ENCODE results near the gene INTS7. TPM values are rescaled to one million over a fixed set of nuclear protein-coding genes. Genes with fewer than 3 reads are reported as not detected.
A peak's percentile ranks its signal among the peaks of the same experiment; 100 is the strongest.

INTS7 gene
- total RNA-seq, 1 donor from 2014 or later = 8.9 TPM

- H3K4me1 Mint-ChIP-seq (ENCODE audit: unreplicated experiment) = peaks cover 7% of the 10 kb centered on the region
- no peak overlapping the region for H3K27ac Mint-ChIP-seq (ENCODE audit: unreplicated experiment)
- TF ChIP-seq CTCF (IDR thresholded peaks at IDR 0.05; ENCODE audit: unreplicated experiment) = no peak
- H3K27me3 Mint-ChIP-seq (ENCODE audit: unreplicated experiment) = no peaks in the 10 kb centered on the region
- H3K36me3 Mint-ChIP-seq (ENCODE audit: low read depth, unreplicated experiment) = no peaks in the 10 kb centered on the region
- H3K9me3 Mint-ChIP-seq (ENCODE audit: unreplicated experiment) = no peaks in the 10 kb centered on the region
- no peak for DNase-seq (ENCODE audit: low spot score)
- H3K4me3 Mint-ChIP-seq (ENCODE audit: unreplicated experiment) = no peak overlapping the region
Observed at GRCh38 chr1:211951856-211952255, 83.5 kb downstream of the INTS7 start.

- Mint-ChIP-seq H3K36me3 (ENCODE audit: low read depth, unreplicated experiment) (no peaks in the 10 kb centered on the region), H3K27me3 (ENCODE audit: unreplicated experiment) (no peaks in the 10 kb centered on the region), H3K4me1 (ENCODE audit: unreplicated experiment) (no peaks in the 10 kb centered on the region), H3K4me3 (ENCODE audit: unreplicated experiment) (no peak overlapping the region), H3K9me3 (ENCODE audit: unreplicated experiment) (no peaks in the 10 kb centered on the region), H3K27ac (ENCODE audit: unreplicated experiment) (no peak overlapping the region)
- DNase-seq (ENCODE audit: low spot score) = no peak
- no peak for TF ChIP-seq CTCF (IDR thresholded peaks at IDR 0.05; ENCODE audit: unreplicated experiment)
Observed at GRCh38 chr1:211948377-211948776, 87.0 kb downstream of the INTS7 start.

GRCh38 chr1:211947396-211948295, 87.7 kb downstream of the INTS7 start:
- TF ChIP-seq CTCF (IDR thresholded peaks at IDR 0.05; ENCODE audit: unreplicated experiment) = no peak

GRCh38 chr1:211944733-211945500, 90.4 kb downstream of the INTS7 start:
- TF ChIP-seq CTCF (IDR thresholded peaks at IDR 0.05; ENCODE audit: unreplicated experiment) = no peak
- no peaks in the 10 kb centered on the region for H3K27me3 Mint-ChIP-seq (ENCODE audit: unreplicated experiment)
- no peaks in the 10 kb centered on the region for H3K36me3 Mint-ChIP-seq (ENCODE audit: low read depth, unreplicated experiment)
- no peaks in the 10 kb centered on the region for H3K9me3 Mint-ChIP-seq (ENCODE audit: unreplicated experiment)
- no peaks in the 10 kb centered on the region for H3K4me1 Mint-ChIP-seq (ENCODE audit: unreplicated experiment)
- no peak overlapping the region for H3K27ac Mint-ChIP-seq (ENCODE audit: unreplicated experiment)
- H3K4me3 Mint-ChIP-seq (ENCODE audit: unreplicated experiment) = no peak overlapping the region
- peak; percentile 30 for DNase-seq (ENCODE audit: low spot score)

More at GRCh38 chr1:211947396-211948295, 87.7 kb downstream of the INTS7 start:
- Mint-ChIP-seq H3K27ac (ENCODE audit: unreplicated experiment) (no peak overlapping the region), H3K27me3 (ENCODE audit: unreplicated experiment) (no peaks in the 10 kb centered on the region), H3K9me3 (ENCODE audit: unreplicated experiment) (no peaks in the 10 kb centered on the region), H3K4me3 (ENCODE audit: unreplicated experiment) (no peak overlapping the region), H3K4me1 (ENCODE audit: unreplicated experiment) (no peaks in the 10 kb centered on the region), H3K36me3 (ENCODE audit: low read depth, unreplicated experiment) (no peaks in the 10 kb centered on the region)
- DNase-seq (ENCODE audit: low spot score) = no peak

Data from endothelial cell (in vitro differentiated cells).